ENCODE results near the gene RADIL.

The RADIL gene

DNA sequence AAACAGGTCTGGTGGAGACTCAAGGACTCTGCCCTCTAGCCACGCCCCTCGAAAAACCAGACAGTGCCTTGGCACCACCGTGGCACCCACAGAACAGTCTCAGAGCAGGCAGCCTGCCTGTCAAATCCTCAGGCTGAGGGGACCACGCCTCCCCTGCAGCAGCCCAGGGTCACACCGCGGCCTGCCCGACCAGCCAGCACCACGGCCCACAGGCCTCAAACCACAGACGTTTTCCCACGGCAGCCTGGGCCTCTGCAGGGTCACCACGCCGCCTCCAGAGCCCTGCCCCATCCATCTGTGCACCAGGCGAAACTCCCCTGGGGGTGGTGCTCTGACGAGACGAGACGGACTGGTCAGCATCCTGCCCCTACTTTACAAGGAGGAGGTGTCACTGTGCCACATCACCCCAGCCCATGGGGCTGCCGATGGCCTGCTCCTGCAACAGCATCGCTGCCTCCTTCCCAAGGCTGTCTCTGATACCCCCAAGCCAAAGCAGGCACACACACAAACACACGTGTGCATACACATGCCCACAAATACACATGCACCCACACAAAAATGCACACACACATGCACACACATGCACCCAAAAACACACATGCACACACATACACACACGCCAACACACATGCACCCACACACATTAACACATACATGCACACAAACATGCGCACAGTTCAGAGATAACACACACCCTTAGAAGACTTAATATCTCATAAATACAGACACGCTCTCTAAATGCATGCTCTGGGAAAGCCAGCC lies 46.3 kb downstream of the RADIL start:
- in situ Hi-C loops (cut with MboI; ENCODE audit: low sequenced_read_pairs, unreplicated experiment), result no loop called here
- no peak for DNase-seq (ENCODE audit: low spot score)
- TF ChIP-seq, protein P1, sequence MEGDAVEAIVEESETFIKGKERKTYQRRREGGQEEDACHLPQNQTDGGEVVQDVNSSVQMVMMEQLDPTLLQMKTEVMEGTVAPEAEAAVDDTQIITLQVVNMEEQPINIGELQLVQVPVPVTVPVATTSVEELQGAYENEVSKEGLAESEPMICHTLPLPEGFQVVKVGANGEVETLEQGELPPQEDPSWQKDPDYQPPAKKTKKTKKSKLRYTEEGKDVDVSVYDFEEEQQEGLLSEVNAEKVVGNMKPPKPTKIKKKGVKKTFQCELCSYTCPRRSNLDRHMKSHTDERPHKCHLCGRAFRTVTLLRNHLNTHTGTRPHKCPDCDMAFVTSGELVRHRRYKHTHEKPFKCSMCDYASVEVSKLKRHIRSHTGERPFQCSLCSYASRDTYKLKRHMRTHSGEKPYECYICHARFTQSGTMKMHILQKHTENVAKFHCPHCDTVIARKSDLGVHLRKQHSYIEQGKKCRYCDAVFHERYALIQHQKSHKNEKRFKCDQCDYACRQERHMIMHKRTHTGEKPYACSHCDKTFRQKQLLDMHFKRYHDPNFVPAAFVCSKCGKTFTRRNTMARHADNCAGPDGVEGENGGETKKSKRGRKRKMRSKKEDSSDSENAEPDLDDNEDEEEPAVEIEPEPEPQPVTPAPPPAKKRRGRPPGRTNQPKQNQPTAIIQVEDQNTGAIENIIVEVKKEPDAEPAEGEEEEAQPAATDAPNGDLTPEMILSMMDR (IDR thresholded peaks at IDR 0.05; ENCODE audit: borderline replicate concordance, control extremely low read depth, extremely low read depth, insufficient read depth, missing control alignments), result no peak

- no peak for DNase-seq (ENCODE audit: low spot score)
- TF ChIP-seq, protein P1 (IDR thresholded peaks at IDR 0.05; ENCODE audit: borderline replicate concordance, control extremely low read depth, extremely low read depth, insufficient read depth, missing control alignments), result no peak
- in situ Hi-C loops (cut with MboI; ENCODE audit: low sequenced_read_pairs, unreplicated experiment), result no loop called here
Observed at GRCh38 chr7:4836206-4836661, 47.3 kb downstream of the RADIL start.

DNA sequence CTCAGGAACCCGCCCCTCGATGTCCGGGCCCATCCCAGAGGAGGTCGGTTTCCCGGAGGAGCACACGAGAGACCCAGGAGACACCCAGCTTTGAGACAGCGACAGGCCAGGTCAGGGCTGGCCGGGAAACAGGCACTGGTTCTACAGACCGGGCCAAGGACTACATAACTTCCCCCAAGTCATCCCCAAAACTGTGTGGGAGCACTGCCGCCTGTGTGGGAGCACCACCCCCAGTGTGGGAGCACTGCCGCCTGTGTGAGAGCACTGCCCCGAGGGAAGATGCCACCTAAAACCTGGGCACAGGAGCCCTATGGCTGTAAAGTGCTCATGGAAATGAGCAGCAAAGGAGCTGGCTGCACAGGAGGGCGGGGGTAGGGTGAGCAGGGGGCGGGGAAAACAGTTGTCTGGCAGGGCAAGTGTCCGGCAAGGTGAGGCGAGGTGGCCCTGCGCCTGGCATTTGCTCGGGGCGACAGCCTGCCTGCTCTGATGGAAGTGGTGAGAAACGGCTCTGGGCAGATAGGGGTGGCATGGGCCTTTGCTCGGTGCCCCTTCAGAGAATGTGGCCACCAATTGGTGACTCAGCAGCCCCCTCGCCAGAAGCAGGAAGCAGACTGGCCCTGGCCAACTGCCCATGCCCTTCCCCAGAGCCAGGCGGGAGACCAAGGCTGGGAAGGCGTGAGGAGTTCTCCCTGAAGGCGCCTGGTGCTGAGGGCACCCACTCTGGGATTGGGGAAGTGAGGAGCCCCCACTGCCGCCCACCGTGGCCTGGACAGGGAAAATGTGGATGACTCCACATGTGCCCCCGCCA lies 47.9 kb downstream of the RADIL start:
- in situ Hi-C loops (cut with MboI; ENCODE audit: low sequenced_read_pairs, unreplicated experiment), result no loop called here
- DNase-seq (ENCODE audit: low spot score), result no peak
- TF ChIP-seq, protein P1 (IDR thresholded peaks at IDR 0.05; ENCODE audit: borderline replicate concordance, control extremely low read depth, extremely low read depth, insufficient read depth, missing control alignments), result no peak

DNA sequence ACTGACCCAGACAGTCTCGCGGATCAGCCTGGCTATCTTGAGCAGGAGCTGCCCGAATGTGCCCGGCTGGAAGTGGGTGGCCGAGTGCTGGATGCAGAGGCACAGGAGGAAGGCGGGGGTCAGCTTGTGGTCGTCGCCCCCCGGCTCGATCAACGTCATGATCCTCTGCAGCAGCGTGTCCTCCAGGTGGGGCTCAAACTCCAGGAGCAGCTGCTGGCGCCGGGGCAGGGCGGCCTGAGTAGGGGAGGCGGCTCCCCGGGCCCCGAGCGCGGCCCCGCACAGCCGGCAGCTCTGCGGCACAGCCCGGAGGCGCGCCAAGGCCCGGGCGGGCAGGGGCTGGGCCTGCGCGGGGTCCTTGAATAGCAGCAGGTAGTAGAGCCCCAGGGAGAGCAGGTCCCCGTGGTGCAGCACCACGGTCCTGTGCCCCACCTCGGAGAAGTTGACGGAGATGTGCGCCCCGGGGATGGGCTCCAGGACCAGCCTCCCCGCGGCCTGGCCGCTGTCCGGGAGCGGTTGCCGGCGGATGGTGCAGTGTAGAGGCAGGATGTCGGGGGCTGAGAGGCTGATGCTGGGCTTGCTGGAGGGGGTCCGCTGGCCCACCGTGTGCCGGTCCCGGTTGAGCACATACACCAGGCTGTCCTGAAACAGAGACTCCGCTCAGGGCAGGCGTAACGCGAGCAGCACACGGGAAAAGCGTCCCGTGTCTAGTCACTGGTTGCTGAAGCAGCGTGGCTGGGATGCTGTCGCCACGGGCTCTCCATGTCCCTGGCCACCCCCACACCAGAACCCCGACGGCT lies 48.7 kb downstream of the RADIL start:
- TF ChIP-seq, protein P1 (IDR thresholded peaks at IDR 0.05; ENCODE audit: borderline replicate concordance, control extremely low read depth, extremely low read depth, insufficient read depth, missing control alignments), result no peak
- in situ Hi-C loops (cut with MboI; ENCODE audit: low sequenced_read_pairs, unreplicated experiment), result no loop called here
- DNase-seq (ENCODE audit: low spot score), result no peak

- no peak for DNase-seq (ENCODE audit: low spot score)
- in situ Hi-C loops (cut with MboI; ENCODE audit: low sequenced_read_pairs, unreplicated experiment), result no loop called here
- TF ChIP-seq, protein P1 (IDR thresholded peaks at IDR 0.05; ENCODE audit: borderline replicate concordance, control extremely low read depth, extremely low read depth, insufficient read depth, missing control alignments), result no peak
Observed at GRCh38 chr7:4833691-4834600, 49.6 kb downstream of the RADIL start.

All from GM13976 (cell line).